Activated CD4-positive, alpha-beta T cell treated with anti-CD3 and anti-CD28 coated beads, Interleukin-2, Interleukin-4, amounts not matched to agents 100 ng/mL and 50 ng/mL, durations not matched to agents 16 hours and 8 hours (primary cell): ENCODE results near the gene SNAP25.

Source experiments
- DNase-seq: peaks from one replicate; pipeline ENCODE4 v3.0.0-alpha.2; 2020; ENCODE audit warnings: low spot score

Gene SNAP25

DNA sequence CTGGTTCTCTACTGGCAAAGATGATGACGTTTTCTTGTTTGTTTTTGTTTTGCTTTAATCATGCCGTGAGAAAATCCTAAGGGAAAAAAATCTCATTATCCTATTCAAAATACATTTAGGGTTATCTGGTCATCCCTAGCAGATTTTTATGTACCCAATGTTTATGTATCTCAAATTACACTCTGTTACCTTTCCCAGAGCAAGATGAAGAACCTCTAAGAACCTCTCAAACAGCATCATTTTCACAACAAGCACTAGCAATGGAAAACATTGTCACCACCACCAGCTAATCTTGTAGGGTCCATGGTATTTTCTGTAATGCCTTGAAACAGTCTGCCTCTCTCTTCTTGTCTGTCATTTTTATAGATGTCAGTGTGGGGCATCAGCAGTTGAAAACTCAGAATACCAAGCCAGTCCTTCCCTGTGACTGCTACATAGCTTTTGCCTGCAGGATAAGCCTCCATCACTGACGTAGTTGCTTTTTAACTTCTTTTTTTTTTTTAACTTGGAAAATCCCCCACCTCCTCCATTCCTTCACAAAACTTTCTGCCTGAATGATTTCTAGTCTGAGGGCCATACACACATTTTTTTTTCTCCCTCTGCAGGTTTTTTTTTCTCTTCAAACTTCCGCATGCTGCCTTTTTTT, 2.4 kb upstream of the SNAP25 start:
- no peak for DNase-seq

DNA sequence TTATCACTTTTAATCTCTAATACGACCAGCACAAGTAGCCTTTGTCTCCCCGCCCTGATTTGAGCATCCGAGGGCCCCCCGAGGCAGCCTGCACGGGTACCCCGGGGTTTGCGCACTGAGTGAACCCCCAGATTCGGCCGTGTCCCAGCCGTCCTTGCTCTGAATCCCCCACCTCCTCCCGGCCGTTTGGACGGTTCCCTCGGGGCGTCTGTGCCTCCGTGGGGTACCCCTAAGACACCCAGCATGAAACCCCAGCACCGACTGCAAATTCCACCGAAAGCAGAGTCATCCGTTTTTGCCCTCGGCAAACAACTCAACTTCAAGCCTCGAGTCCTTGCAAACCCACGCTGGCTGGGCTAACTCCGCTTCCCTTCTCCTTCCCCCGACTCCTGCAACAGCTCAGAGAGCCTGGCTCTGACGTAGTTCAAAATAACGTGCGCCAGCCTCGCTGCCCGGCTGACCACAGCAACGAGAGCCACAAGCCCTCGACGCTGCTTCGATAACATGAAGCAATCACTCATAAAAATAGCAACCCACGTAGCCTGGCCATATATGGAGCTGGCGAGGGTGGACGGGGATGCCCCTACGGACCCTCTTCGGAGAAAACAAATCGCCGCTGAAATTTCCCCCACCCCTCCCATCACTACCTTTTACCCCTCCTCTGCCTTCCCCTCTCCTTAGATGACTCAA, 764 bp upstream of the SNAP25 start:
- peak; percentile 24 for DNase-seq

DNA sequence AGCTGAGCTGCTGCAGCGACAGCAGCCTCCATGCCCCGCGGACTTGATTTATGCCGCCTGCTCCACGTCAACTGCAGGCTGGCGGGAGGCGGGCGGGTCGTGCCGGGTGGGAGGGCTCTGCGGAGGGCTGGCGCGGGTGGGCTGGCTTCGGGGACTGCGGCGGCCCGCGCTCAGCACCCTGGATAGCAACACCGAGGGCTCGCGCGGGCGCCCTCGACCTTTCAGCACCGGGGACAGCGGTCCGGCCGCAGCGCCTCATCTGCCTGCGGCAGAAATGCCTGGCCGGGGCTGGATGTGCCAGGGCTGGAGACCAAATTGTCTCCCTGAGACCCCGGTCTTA, 792 bp downstream of the SNAP25 start:
- DNase-seq, result peak; percentile 51

DNA sequence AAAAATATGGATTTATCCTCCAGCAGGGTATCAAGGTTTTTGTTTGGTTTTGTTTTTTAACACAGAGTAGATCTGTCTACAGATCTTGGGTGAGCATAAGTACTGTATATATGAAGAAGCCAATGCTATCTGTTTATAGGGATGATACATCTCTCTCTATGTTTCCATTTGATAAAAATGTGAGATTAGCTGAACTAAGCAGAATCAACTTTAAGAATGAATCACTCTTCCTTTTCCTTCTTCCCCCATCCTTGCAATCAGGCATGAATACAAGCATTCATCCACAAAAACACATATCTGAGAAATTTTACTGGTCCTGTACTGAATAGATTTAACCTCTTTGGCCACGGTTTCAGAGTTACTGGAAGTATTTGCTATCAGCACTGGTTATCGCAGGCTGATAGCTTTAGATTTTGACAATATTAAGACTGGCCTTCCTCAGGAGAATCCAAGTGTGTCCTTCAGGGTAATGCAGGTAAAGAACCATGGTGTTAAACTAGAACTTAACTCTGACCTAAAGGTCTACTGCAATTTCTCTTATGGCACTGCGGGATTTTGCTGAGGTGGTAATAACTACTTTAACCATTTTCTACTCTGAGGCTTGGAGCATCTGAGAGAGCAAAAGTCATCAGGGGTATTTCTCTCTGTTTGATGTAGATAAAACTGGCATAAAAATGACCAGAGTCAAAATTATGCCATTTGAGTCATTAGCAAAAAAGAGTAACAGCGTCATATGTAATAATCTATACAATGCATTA, 1.5 kb downstream of the SNAP25 start:
- no peak for DNase-seq

DNA sequence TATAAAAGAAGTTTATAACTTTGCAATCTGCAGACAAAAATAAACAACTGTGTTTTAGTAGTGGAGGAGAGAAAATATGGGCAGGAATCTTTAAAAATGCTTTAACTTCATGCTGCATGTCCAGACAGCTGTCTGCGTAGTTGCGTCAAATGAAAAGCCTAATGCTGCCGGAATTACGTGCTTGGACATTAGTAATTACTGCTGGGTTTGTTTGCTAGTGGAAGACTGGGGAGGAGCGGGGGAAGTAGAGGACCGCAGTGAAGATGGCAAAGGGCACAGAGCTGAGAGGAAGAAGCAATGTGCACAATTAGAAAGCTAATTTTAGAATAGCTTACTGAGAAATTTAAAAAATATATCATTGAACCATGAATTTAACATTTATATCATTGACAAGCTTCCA, 2.4 kb downstream of the SNAP25 start:
- DNase-seq, result no peak

DNA sequence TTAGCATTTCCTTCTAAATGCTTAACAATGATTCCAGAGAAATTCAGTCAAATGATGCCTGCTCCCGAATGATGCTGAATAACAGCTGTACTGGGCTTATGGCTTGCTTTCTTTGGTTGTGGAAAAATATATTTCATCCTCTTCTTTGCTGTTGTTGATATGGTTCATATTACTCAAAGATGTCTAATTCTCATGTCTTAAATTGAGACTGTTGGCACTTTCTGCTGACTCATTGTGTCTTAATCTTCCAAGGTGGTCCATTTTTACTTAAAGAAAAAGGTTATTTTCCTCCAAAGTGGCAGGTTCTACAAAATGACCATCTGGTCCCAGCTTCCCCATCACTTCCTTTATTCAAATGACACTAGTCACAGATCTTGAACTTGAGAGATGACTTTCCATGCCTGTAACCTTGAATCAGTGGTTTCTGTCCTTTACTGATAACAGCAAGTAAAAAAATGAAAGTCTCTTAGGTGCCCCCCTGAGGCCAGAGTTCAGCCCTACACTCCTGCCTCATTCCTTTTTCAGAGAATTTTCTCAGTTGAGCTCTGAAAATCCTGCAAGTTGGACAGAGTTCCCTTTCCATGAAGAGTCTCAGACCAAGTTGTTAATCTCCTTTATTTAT, 6.9 kb downstream of the SNAP25 start:
- DNase-seq, result no peak

DNA sequence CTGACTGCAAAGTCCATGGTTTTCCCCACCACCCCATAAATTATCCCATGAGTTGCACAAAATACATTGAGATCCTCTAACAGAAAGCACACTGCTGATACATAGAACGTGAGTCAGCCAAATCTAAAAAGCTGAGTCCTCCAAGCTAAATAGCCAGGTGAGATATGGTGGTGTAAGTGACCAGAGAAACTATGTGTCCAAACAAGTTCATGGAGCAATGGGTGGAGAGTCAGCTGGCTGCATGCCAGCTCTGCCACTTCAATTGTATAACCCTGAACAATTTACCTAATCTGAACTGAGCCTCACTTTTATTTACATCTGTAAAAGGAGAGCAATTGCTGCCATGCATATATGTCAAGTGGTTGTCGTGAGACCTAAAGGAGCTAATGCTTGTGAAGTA, 9.7 kb downstream of the SNAP25 start:
- no peak for DNase-seq

DNA sequence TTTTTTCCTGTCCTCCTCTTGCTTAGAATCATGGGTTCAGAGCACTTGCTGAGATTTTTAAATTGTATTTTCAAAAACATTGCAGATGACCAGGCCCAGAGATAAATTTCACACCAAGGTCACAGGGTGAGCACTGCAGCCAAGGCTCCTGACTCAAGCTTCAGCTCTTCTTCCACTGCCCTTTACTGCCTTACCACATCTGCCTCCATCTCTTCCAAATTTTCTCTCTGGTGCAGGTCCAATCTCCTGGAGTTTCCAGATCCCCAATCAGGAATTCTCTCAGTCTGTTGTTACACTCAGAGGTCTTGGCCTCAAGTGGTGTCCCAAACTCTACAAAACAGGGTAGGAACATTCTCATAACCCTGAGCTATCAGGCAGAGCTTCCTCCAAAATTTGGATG, 12.7 kb downstream of the SNAP25 start:
- no peak for DNase-seq

DNA sequence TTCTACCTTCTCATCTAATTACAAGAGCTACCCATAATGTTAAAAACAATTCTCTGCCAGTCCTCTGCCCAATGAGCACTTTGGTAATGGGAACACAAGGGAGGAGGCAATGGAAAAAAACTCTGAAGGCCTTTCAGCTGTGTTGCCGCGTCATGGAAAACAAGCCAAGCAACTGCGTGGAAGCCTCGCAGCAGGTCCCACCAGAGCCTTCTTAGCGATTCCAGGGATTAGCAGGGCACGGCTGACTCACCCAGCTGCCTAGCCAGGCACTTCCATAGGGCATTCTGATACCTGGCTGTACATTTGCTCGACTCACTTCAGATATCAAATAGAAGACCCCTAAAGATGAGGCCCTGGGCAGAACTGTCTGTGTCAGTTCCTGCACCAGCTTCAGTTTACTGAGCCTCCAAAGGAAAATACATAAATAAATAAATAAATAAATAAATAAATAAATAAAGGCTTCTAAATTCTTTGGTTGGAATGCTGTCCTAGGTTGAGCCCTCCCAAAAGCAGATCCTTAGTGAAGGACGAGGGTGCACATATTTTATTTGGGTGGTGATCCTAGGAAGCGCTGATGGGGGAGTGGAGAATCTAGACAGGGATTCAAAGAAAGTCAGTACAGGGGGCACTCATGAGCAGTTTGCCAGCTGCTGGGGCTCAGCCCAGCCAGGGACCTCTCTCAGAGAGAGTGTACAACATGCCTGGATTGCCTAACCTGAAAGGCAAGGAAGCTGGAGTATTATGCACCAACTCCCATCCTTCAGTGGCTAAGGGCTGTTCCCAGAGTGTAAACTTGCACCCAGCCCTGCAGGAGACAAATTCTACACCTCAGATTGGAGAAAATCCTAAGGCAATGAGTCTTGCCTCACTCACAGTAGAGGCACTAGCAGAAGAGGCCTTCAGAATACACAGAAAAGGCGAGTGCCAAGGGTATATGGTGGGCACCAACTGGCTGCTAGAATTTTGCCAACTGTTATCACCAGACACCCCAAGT, 18.2 kb downstream of the SNAP25 start:
- DNase-seq, result no peak

DNA sequence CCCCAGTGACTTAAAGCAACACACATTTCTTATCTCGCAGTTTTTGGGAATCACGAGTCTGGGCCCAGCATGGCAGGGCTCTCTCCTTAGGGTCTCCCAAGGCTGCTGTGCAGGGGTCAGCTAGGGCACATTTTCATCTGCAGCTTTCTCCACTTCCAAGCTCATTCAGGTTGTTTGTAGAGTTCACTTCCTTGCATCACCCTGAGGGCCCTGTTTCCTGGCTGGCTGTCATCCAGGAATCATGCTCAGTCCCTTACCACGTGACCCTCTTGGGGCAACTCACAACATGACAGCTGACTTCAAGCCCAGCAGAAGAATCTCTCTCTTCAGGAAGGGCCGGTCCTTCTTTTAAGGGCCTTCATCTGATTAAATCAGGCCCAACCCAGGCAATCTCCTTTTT, 21.3 kb downstream of the SNAP25 start:
- no peak for DNase-seq

DNA sequence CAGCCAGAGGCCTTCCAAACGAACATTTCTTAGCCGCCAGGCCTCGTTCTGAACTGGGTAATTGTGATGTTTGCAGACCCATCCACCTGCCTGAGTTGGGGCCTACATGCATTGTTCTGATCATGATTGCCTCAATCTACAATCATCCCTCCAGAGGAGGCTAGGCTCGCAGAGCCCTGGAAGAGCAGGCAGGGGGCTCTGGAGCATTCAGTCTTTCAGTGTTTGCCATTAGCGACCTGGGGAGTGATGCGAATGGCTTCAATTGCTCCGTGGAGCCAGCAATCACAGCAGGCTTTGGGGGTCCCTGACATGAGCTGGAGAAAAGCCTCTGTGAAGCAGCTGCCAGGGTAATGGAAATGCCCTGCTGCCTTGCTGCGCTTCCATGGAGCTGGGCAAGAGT, 22.0 kb downstream of the SNAP25 start:
- DNase-seq, result no peak

DNA sequence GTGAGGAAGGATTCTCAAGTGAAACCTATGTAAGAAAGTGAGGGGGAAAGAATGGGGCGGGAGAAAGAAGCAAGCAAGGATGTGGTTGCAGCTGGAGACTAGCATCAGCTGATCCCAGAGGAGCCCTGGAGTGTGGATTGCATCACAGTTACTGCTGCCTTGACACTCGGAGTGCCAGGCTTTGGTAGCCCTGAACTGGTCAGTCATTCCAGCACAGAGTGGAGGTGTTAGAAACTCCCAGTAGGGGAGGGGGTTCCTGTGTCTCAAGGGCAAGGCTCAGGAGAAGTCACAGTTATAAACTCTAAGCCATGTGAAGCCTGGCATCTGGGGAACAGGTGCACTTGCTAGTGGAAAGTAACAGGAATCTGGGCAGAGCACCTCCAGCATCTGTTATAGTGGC, 23.5 kb downstream of the SNAP25 start:
- DNase-seq, result no peak

DNA sequence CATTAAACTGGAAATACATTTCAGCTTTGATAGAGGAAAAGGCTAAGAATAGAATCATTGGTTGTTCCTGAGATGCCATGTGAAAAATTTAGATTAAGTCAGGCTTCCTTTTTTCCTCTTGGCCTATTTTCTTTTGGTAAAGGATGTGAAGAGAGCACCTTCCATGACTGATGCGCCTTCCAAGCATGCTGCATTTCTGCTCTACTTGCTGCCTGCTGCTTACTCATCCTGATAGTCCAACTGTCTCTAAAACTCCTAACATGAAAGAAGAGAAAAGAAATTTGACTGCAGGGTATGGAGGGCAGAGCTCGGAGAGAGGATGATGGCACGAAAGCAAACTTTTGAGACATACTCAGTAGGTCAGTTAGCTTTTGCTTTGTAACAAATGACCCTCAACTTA, 28.8 kb downstream of the SNAP25 start:
- no peak for DNase-seq

DNA sequence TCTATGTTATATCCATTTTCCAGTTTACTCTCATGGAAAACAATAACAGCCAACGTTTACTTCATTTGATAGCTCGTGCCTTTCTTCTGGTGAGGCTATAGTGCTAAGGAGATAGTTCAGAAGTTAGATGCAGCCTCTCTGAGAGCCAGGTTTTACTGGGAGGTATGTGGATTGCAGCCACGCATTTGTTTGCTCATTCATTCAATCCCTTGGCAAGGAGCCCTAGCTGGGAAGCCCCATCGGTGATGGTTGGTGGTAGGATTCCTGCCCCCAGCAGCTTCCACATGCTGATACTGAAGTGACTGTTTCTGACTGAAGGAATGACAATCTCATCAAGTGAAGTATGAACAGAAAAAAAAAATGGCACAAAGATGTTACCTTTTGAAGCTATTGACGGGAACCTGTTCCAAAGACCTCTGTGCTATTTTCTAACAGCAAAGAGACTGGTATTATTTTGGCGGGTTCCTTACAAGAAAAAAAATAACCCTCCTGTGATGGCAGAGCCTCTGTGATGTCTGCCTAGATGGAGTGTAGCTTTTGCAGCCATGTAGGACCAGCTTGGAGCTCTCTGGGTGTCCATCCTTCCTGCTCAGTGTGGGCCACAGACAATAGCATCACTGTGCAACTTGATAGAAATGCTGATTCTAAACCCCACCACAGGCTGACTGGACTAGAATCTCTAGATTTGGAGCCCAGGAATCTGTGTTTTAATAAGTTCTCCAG, 30.6 kb downstream of the SNAP25 start:
- DNase-seq, result no peak

DNA sequence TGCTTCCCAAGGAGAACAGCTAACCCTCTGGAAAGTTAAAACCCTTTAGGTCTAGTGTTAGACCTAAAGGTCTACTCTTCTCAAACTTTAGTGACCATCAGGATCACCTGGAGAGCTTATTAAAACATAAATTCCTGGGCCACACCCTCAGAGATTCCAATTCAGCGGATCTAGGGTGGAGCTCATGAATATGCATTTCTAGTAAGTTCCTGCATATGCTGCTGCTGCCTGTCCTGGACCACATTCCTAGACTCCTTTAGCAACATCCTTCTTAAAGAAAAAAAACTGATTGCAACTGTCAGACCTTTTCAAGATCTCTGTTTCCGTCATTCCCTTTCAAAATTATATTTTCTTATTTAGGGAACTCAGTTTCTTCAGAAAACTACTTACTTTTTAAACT, 31.2 kb downstream of the SNAP25 start:
- DNase-seq, result no peak

DNA sequence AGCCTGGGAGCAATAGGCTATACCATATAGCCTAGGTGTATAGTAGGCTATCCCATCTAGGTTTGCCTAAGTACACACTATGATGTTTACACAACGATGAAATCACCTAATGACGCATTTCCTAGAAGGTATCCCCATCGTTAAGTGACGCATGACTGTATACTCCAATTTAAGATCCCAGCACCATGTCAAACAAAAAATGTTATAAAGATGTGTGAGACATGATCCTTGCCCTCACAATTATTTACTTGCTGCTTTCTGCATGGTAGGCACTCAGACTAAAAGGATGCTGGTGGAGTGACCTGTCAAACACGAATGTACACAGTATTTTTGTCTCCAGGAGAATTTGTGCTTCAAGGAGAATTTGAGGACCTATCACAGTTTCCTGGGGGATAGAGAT, 32.3 kb downstream of the SNAP25 start:
- DNase-seq, result no peak

DNA sequence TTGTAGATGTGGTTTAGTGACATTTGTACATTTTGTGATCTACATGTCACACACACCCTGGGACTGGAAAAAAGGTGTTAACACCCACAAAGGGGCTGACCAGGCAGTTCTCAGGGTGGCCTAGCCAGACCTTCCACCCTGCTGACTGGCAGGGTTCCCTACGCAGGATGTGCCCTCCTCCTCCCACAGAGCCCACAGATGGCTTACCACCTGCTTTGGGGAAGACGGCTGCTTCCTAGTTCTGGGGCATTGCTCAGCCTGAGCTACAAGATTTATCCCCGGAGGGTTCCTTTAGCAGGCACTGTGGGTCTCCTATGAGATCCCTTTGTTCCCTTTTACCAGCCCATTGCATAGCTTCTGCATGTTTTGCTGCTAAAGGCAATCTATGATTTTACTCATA, 35.1 kb downstream of the SNAP25 start:
- no peak for DNase-seq

DNA sequence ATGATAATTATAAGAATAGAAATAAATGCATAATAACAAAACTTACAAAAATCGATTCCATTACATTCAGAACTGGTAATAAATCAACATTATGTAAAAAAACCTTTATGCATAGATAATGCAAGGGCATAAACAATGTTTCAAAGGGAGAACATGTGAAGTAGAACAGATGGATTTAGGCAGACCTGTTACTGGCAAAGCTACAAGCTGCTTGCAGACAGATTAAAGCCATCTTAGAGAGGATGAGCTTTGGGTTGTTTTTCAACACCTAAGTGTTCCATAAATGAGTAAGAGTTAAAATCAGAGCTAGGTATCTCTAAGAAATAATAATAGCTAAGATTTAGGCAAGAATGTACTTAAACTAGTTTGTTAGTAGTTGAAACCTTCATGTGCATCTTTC, 37.2 kb downstream of the SNAP25 start:
- no peak for DNase-seq

DNA sequence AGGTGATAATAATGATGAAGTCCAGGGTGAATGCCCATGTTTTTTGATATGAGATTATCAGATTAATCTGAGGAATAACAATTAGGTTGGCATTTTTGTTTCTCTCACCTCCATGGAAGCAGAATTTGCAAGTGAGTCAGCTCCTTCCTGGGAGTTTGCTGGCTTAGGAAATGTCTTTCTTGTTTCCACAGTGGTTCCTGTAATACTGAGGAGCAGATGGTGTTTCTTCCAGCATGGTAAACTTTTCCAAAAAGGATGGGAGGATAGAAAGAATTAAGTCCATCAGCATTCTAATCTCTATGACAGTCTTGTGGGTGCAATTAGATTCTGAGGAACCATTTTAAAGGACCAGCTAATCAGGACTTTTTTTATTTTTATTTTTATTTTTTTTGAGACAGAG, 40.5 kb downstream of the SNAP25 start:
- DNase-seq, result no peak

DNA sequence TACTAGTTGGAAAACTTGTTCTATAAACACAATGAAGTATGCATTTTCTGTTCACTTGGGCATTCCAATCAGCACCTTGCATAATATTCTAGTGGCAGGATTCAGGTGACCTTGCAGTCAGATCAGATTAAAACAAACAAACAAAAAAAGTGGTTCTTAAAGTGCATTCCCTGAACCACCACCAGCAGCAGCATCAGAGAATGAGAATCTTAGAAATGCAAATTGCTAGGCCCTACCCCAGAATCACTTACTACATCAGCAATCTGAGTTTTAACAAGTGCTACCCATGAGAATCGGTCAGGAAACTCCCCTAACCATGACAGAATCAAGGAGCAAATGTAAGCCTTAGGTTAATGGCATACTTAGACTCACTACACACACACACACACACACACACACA, 41.7 kb downstream of the SNAP25 start:
- DNase-seq, result no peak

DNA sequence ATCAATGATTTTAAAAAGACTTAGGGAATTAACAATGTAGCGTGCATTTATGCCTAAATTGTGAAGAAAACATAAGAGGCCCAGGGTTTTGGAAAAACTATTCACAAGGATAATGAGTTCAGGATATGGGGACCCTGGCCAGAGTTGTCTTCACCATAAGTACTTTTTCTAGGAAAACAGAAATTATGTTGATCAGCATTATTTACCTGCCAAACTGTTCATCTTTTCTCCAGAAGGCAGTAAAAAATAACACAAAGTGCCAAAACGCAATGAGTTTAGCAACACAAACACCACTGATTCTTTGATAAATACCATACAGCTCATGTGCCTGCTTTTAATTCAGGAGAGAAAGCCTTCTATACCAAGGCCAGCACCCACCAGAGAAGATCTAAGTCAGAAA, 43.1 kb downstream of the SNAP25 start:
- no peak for DNase-seq
